B cell (primary cell): ENCODE data around the gene NECAB2. TPM values are rescaled to one million over a fixed set of nuclear protein-coding genes. Genes with fewer than 3 reads are reported as not detected.

ENCODE experiments used
- ATAC-seq: fragments of 200-7000 bp; cut with Tn5 transposase; one replicate; pipeline ENCODE4 v1.10.0; 2021; ENCODE audit warnings: low read depth, mild to moderate bottlenecking, moderate number of reproducible peaks, moderate library complexity
- CTCF ChIA-PET: fragments of 350-600 bp; sonication (Branson Sonifier 250); formaldehyde crosslinking; loops from one replicate; lab custom pipeline; 2021; ENCODE audit warnings: antibody characterized with exemption, inconsistent platforms; lab: Charles Lee
- POLR2A ChIA-PET: fragments of 350-600 bp; sonication (Branson Sonifier 250); formaldehyde crosslinking; loops from one replicate; lab custom pipeline; 2021; ENCODE audit warnings: antibody characterized with exemption; lab: Charles Lee
- DNase-seq: peaks from one replicate; pipeline ENCODE4 v3.0.0; 2013
- H2AFZ ChIP-seq: 2 replicates; pipeline ENCODE4 v1.6.1; 2012; ENCODE audit warnings: mild to moderate bottlenecking, low read depth, low read length; ENCODE audit not compliant: insufficient read depth, poor library complexity, severe bottlenecking
- H3K27ac ChIP-seq, 2 donors: 1 replicate in 1 of 2; 2 replicates in 1 of 2; pipeline ENCODE4 v1.5.1; 2012 to 2013; ENCODE audit warnings: low read length in 2 of 2, mild to moderate bottlenecking in 2 of 2, moderate library complexity in 1 of 2
- H3K27me3 ChIP-seq, 4 experiments: fragments of 200-600 bp in 1 of 4; sonication (generic) in 1 of 4; replicated peaks in 1 of 4; 1 replicate in 2 of 4; 2 replicates in 2 of 4; pipeline versions ENCODE4 v1.6.1 to v1.7.0; 2013 to 2016; ENCODE audit warnings: low read length in 3 of 4, mild to moderate bottlenecking in 2 of 4, mixed read lengths in 1 of 4, moderate library complexity in 1 of 4; ENCODE audit not compliant: insufficient read depth in 4 of 4, control insufficient read depth in 3 of 4; ENCODE audit errors: control extremely low read depth in 1 of 4
- H3K36me3 ChIP-seq, 2 experiments: replicated peaks in 1 of 2; 1 replicate in 1 of 2; 2 replicates in 1 of 2; pipeline versions ENCODE4 v1.6.1 to v1.7.1; 2013; ENCODE audit warnings: low read length in 1 of 2; ENCODE audit not compliant: insufficient read depth in 2 of 2, control insufficient read depth in 1 of 2; ENCODE audit errors: control extremely low read depth in 1 of 2, extremely low read depth in 1 of 2
- H3K4me1 ChIP-seq, 2 donors: fragments of 200-600 bp in 1 of 2; sonication (generic) in 1 of 2; 1 replicate in 1 of 2; 2 replicates in 1 of 2; pipeline versions ENCODE4 v1.5.1 to v1.6.1; 2013 to 2017; ENCODE audit warnings: low read length in 2 of 2; ENCODE audit not compliant: control insufficient read depth in 2 of 2, insufficient read depth in 2 of 2
- H3K4me2 ChIP-seq: replicated peaks from 2 replicates; pipeline ENCODE3; 2012; ENCODE audit warnings: mild to moderate bottlenecking, low read depth, low read length; ENCODE audit not compliant: poor library complexity, severe bottlenecking
- H3K4me3 ChIP-seq, 5 experiments: fragments of 200-600 bp in 1 of 5; sonication (generic) in 1 of 5; 1 replicate in 3 of 5; 2 replicates in 2 of 5; pipeline versions ENCODE4 v1.5.1 to v1.7.0; 2011 to 2016; ENCODE audit warnings: low read length in 4 of 5, mild to moderate bottlenecking in 4 of 5, low read depth in 2 of 5, control low read depth in 1 of 5, moderate library complexity in 1 of 5; ENCODE audit not compliant: insufficient read depth in 1 of 5; ENCODE audit errors: control extremely low read depth in 1 of 5, extremely low read depth in 1 of 5
- H3K79me2 ChIP-seq: fragments of 200-600 bp; sonication (generic); one replicate; pipeline ENCODE4 v1.6.0; 2016; ENCODE audit warnings: low read length; ENCODE audit not compliant: control insufficient read depth, insufficient read depth
- H3K9ac ChIP-seq: fragments of 200-600 bp; sonication (generic); 2 replicates; pipeline ENCODE4 v1.6.1; 2017; ENCODE audit warnings: mild to moderate bottlenecking, low read length, moderate library complexity
- H3K9me3 ChIP-seq, 3 donors: one replicate each; pipeline versions ENCODE4 v1.6.1 to v1.7.1; 2013; ENCODE audit warnings: low read length in 2 of 3; ENCODE audit not compliant: control insufficient read depth in 2 of 3, insufficient read depth in 1 of 3; ENCODE audit errors: control extremely low read depth in 1 of 3
- H4K20me1 ChIP-seq: 2 replicates; pipeline ENCODE4 v1.6.0; 2012; ENCODE audit warnings: mild to moderate bottlenecking, low read length; ENCODE audit not compliant: insufficient read depth, control insufficient read depth, poor library complexity, severe bottlenecking
- H3K27ac Mint-ChIP-seq: one replicate; pipeline ENCODE4 v1.8.0; 2021; ENCODE audit warnings: mixed read lengths
- H3K27me3 Mint-ChIP-seq: one replicate; pipeline ENCODE4 v1.8.0; 2021; ENCODE audit warnings: mixed read lengths
- H3K4me1 Mint-ChIP-seq: one replicate; pipeline ENCODE4 v1.8.0; 2021; ENCODE audit warnings: mixed read lengths
- H3K4me3 Mint-ChIP-seq: one replicate; pipeline ENCODE4 v1.8.0; 2021; ENCODE audit warnings: mixed read lengths
- H3K9me3 Mint-ChIP-seq: one replicate; pipeline ENCODE4 v1.8.0; 2022; ENCODE audit warnings: mixed read lengths; ENCODE audit not compliant: insufficient read depth
- EZH2 ChIP-seq: IDR thresholded peaks from 2 replicates; pipeline ENCODE4 v1.6.1; 2012; ENCODE audit warnings: borderline replicate concordance, low read depth, mild to moderate bottlenecking, moderate library complexity, low read length; ENCODE audit not compliant: insufficient read depth, poor library complexity, severe bottlenecking
- WGBS: methylation state at CpG from one replicate; pipeline ENCODE4 v1.1.5; 2013; ENCODE audit warnings: missing lambda C conversion rate; ENCODE audit not compliant: insufficient coverage; 5-methylcytosine and 5-hydroxymethylcytosine counted together
- intact Hi-C: fragments of 100-400 bp; cut with micrococcal nuclease; formaldehyde crosslinking; loops from one replicate; pipeline ENCODE4 v1.10.0; 2022
- polyA plus RNA-seq: library from polyadenylated mRNA; depleted of rRNA; stranded (reverse); fragments of >200 nt; gene quantifications from 2 replicates; pipeline ENCODE4 v1.2.3, GENCODE V29; 2012
- total RNA-seq, 2 donors: library from RNA; stranded (reverse); fragments of 120-200 nt in 1 of 2; gene quantifications; 1 replicate in 1 of 2; 2 replicates in 1 of 2; pipeline versions ENCODE4 v1.2.3 to v1.2.4, GENCODE V29; 2013 to 2022
- TF ChIP-seq, protein P1 (sequence below): fragments of 200-600 bp; IDR thresholded peaks from one replicate; pipeline ENCODE4 v1.8.0; 2022; ENCODE audit warnings: antibody characterized with exemption, mild to moderate bottlenecking

Gene NECAB2
- total and polyA plus RNA-seq, 2 donors (not counting 1 experiment from before 2014, with no cell fraction given), result not detected

- Histone ChIP-seq H3K79me2 (no peaks in the 10 kb centered on the region), H3K27me3 (peaks cover 0 to 23% (median 3%) of the 10 kb centered on the region in 4 experiments), H3K4me3 (no peak overlapping the region), H3K4me1 (no peaks in the 10 kb centered on the region), H3K27ac (no peak overlapping the region), H3K36me3 (peaks cover 2 to 15% of the 10 kb centered on the region in 2 experiments), H2AFZ (no peak overlapping the region), H3K9me3 (peaks cover 0 to 2% (median 0%) of the 10 kb centered on the region in 3 donors), H3K9ac (no peak overlapping the region), H3K4me2 (no peak overlapping the region), H4K20me1 (no peaks in the 10 kb centered on the region)
- ATAC-seq (no peak), DNase-seq (no peak)
- Mint-ChIP-seq H3K9me3 (no peaks in the 10 kb centered on the region), H3K4me3 (no peak overlapping the region), H3K27ac (no peak overlapping the region), H3K4me1 (no peaks in the 10 kb centered on the region), H3K27me3 (peaks cover 24% of the 10 kb centered on the region)
- ChIA-PET CTCF (interaction anchor here (1.3 kb wide), 1 partner anchor 16 kb away, joined by 12 read pairs; no protein-coding TSS in a partner anchor), POLR2A (no interaction called here)
- intact Hi-C loops, result no loop called here
- no peak for TF ChIP-seq EZH2
- TF ChIP-seq, protein P1, sequence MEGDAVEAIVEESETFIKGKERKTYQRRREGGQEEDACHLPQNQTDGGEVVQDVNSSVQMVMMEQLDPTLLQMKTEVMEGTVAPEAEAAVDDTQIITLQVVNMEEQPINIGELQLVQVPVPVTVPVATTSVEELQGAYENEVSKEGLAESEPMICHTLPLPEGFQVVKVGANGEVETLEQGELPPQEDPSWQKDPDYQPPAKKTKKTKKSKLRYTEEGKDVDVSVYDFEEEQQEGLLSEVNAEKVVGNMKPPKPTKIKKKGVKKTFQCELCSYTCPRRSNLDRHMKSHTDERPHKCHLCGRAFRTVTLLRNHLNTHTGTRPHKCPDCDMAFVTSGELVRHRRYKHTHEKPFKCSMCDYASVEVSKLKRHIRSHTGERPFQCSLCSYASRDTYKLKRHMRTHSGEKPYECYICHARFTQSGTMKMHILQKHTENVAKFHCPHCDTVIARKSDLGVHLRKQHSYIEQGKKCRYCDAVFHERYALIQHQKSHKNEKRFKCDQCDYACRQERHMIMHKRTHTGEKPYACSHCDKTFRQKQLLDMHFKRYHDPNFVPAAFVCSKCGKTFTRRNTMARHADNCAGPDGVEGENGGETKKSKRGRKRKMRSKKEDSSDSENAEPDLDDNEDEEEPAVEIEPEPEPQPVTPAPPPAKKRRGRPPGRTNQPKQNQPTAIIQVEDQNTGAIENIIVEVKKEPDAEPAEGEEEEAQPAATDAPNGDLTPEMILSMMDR, result no peak
- 64% methylated on average over 36 of the region's 36 CpGs for WGBS
Measured at GRCh38 chr16:84045001-84045817, 77.2 kb downstream of the NECAB2 start.
